Measurements from ENCODE around the gene PDF. TPM values are rescaled to one million over a fixed set of nuclear protein-coding genes. Genes with fewer than 3 reads are reported as not detected.

PDF gene
- total and polyA plus RNA-seq, 2 of the 13 experiments (the other 11 are each of a cell fraction or from before 2014, with no cell fraction given), result 12.4 to 48.8 TPM

GRCh38 chr16:69315486-69316311 is 14.7 kb downstream of the PDF start (continued):
- TF ChIP-seq RCOR2 (CRISPR knock-in tag; IDR thresholded peaks at IDR 0.05) (no peak), ZNF703 (CRISPR knock-in tag; IDR thresholded peaks at IDR 0.05; ENCODE audit: borderline replicate concordance) (no peak)

GRCh38 chr16:69314534-69314933 is 15.9 kb downstream of the PDF start:
- WGBS (ENCODE audit: low lambda C conversion rate), result 99% methylated on average over 11 of the region's 11 CpGs
- Histone ChIP-seq H3K9me3 (ENCODE audit: low read length) (no peaks in the 10 kb centered on the region), H3K27me3 (ENCODE audit: control insufficient read depth in 1 of 2, insufficient read depth in 2 of 2, low read length in 2 of 2) (no peaks in the 10 kb centered on the region), H3K27ac (ENCODE audit: extremely low read length, insufficient read depth, low read length) (no peak overlapping the region), H3K9ac (ENCODE audit: insufficient read depth, low read depth, low read length) (no peak overlapping the region), H3K36me3 (replicated peaks in 1 of 2; ENCODE audit: control insufficient read depth in 1 of 2, insufficient read depth in 2 of 2, low read length in 2 of 2) (peaks cover 28 to 44% of the 10 kb centered on the region in 2 experiments), H4K20me1 (ENCODE audit: insufficient read depth, low read length) (0 out of 2 replicates have a peak, but pooled peaks cover 4% of the 10 kb centered on the region), H3K4me1 (ENCODE audit: insufficient read depth, low read length) (peaks cover 34% of the 10 kb centered on the region), H3K79me2 (ENCODE audit: insufficient read depth, low read length) (peaks cover 24% of the 10 kb centered on the region), H3K4me2 (ENCODE audit: low read depth, low read length) (no peak overlapping the region), H2AFZ (ENCODE audit: low read length) (no peak overlapping the region), H3K4me3 (replicated peaks in 1 of 3; ENCODE audit: insufficient read depth in 1 of 3, low read depth in 2 of 3, low read length in 3 of 3) (no peak overlapping the region)
- TF ChIP-seq ZBTB38 (CRISPR knock-in tag; IDR thresholded peaks at IDR 0.05), result no peak
- TF ChIP-seq ZNF549 (CRISPR knock-in tag; IDR thresholded peaks at IDR 0.05), result no peak
- no peak for TF ChIP-seq HINFP (CRISPR knock-in tag; IDR thresholded peaks at IDR 0.05; ENCODE audit: low read depth)
- TF ChIP-seq RXRA (CRISPR knock-in tag; IDR thresholded peaks at IDR 0.05), result no peak
- TF ChIP-seq STAT5B (CRISPR knock-in tag; IDR thresholded peaks at IDR 0.05), result no peak
- TF ChIP-seq HHEX (CRISPR knock-in tag; IDR thresholded peaks at IDR 0.05), result no peak
- no peak for TF ChIP-seq MED8 (CRISPR knock-in tag; IDR thresholded peaks at IDR 0.05; ENCODE audit: insufficient replicate concordance)
- TF ChIP-seq FOXO4 (CRISPR knock-in tag; conservative IDR thresholded peaks at IDR 0.05), result no peak
- TF ChIP-seq SATB2 (CRISPR knock-in tag; IDR thresholded peaks at IDR 0.05), result no peak
- TF ChIP-seq ZXDC (CRISPR knock-in tag; IDR thresholded peaks at IDR 0.05), result no peak
- no peak for TF ChIP-seq ZC3H13 (CRISPR knock-in tag; IDR thresholded peaks at IDR 0.05)
- TF ChIP-seq ZNF317 (CRISPR knock-in tag; IDR thresholded peaks at IDR 0.05), result no peak
- TF ChIP-seq PCBP1 (IDR thresholded peaks at IDR 0.05; ENCODE audit: borderline replicate concordance, low read depth, low read length), result no peak
- TF ChIP-seq BCL3 (CRISPR knock-in tag; IDR thresholded peaks at IDR 0.05), result no peak
- intact Hi-C loops (cut with micrococcal nuclease; ENCODE audit: unreplicated experiment), result no loop called here
- ChIA-PET CTCF (ENCODE audit: low intra/inter-chr PET ratio, low total read pairs) (no interaction called here), POLR2A (interaction anchor here (1.3 kb wide), 1 partner anchor 12 kb away, joined by 10 read pairs; no protein-coding TSS in a partner anchor)
- ATAC-seq (no peak), FAIRE-seq (no peak), DNase-seq (ENCODE audit: low spot score) (no peak)
- BruUV-seq (replicated peaks), result no TSS peak
- in situ Hi-C loops (cut with HindIII; ENCODE audit: extremely low pct_ligation_motif_present, low pct_unique_long_range_greater_than_20kb), result no loop called here
